ENCODE results near the gene PPM1J.

PPM1J gene

GRCh38 chr1:112704391-112704933, 10.7 kb downstream of the PPM1J start:
- no peak for DNase-seq

GRCh38 chr1:112703706-112704105, 11.4 kb downstream of the PPM1J start:
- DNase-seq, result no peak

GRCh38 chr1:112702420-112703261, 12.5 kb downstream of the PPM1J start:
- DNase-seq, result no peak

GRCh38 chr1:112702067-112702395, 13.1 kb downstream of the PPM1J start:
- DNase-seq, result no peak

GRCh38 chr1:112701227-112702066, 13.7 kb downstream of the PPM1J start:
- no peak for DNase-seq

- peak; percentile 84 to 97 for DNase-seq
Measured at GRCh38 chr1:112700290-112701226, 14.6 kb downstream of the PPM1J start.

- peak in 1 of 2 donors; percentile 44 for DNase-seq
Measured at GRCh38 chr1:112699425-112700144, 15.5 kb downstream of the PPM1J start.

GRCh38 chr1:112698366-112699310, 16.5 kb downstream of the PPM1J start:
- no peak for DNase-seq

- DNase-seq, result no peak
Measured at GRCh38 chr1:112697781-112698201, 17.3 kb downstream of the PPM1J start.

GRCh38 chr1:112696578-112697314, 18.4 kb downstream of the PPM1J start:
- DNase-seq, result no peak

GRCh38 chr1:112695276-112695675, 19.9 kb downstream of the PPM1J start:
- no peak for DNase-seq

GRCh38 chr1:112694363-112694929, 20.7 kb downstream of the PPM1J start:
- no peak for DNase-seq

GRCh38 chr1:112693821-112694220, 21.3 kb downstream of the PPM1J start:
- no peak for DNase-seq

- no peak for DNase-seq
Measured at GRCh38 chr1:112692681-112693080, 22.5 kb downstream of the PPM1J start.

GRCh38 chr1:112689842-112690237, 25.3 kb downstream of the PPM1J start:
- DNase-seq, result no peak

GRCh38 chr1:112689196-112689841, 25.8 kb downstream of the PPM1J start:
- no peak for DNase-seq

GRCh38 chr1:112688781-112689193, 26.3 kb downstream of the PPM1J start:
- DNase-seq, result no peak

GRCh38 chr1:112687785-112688496, 27.2 kb downstream of the PPM1J start:
- no peak for DNase-seq

Measured in inflammatory macrophage treated with lipopolysaccharide for 1 hour (primary cell).